GM23338 (cell line): ENCODE data around the gene PSD4. TPM values are rescaled to one million over a fixed set of nuclear protein-coding genes. Genes with fewer than 3 reads are reported as not detected.

Experiments
- ATAC-seq: fragments of 200-7000 bp; cut with Tn5 transposase; 3 replicates; pipeline ENCODE4 v1.9.1; 2020
- DNase-seq: peaks from one replicate; pipeline ENCODE4 v3.0.0-alpha.2; 2015; ENCODE audit warnings: low spot score
- H2AFZ ChIP-seq: fragments of 200-600 bp; sonication (generic); 2 replicates; pipeline ENCODE4 v1.8.0; 2016; ENCODE audit warnings: antibody characterized with exemption, mild to moderate bottlenecking, moderate library complexity
- H3F3A ChIP-seq: fragments of 200-600 bp; sonication (generic); replicated peaks from 2 replicates; pipeline ENCODE4 v1.8.0; 2017; ENCODE audit warnings: antibody characterized with exemption, mixed run types, low read depth
- H3K27ac ChIP-seq: fragments of 200-600 bp; sonication (generic); 2 replicates; pipeline ENCODE4 v1.6.1; 2016; ENCODE audit warnings: low read depth
- H3K27me3 ChIP-seq: fragments of 200-600 bp; sonication (generic); 2 replicates; pipeline ENCODE4 v1.8.0; 2016; ENCODE audit warnings: mild to moderate bottlenecking, mixed run types, moderate library complexity; ENCODE audit not compliant: insufficient read depth
- H3K36me3 ChIP-seq: fragments of 200-600 bp; sonication (generic); 2 replicates; pipeline ENCODE4 v1.8.0; 2016; ENCODE audit warnings: mild to moderate bottlenecking; ENCODE audit not compliant: insufficient read depth
- H3K4me1 ChIP-seq: fragments of 200-600 bp; sonication (generic); 2 replicates; pipeline ENCODE4 v1.8.0; 2016; ENCODE audit warnings: mild to moderate bottlenecking, moderate library complexity; ENCODE audit not compliant: insufficient read depth
- H3K4me2 ChIP-seq: fragments of 200-600 bp; sonication (generic); 2 replicates; pipeline ENCODE4 v1.7.1; 2017; ENCODE audit warnings: mixed run types
- H3K4me3 ChIP-seq: fragments of 200-600 bp; sonication (generic); 2 replicates; pipeline ENCODE4 v1.6.1; 2016; ENCODE audit warnings: mixed run types
- H3K79me2 ChIP-seq: fragments of 200-600 bp; sonication (generic); replicated peaks from 2 replicates; pipeline ENCODE4 v1.8.0; 2017; ENCODE audit warnings: mild to moderate bottlenecking; ENCODE audit not compliant: insufficient read depth
- H3K9me2 ChIP-seq: fragments of 200-600 bp; sonication (generic); 2 replicates; pipeline ENCODE4 v1.8.0; 2017; ENCODE audit not compliant: insufficient read depth
- H4K20me1 ChIP-seq: fragments of 200-600 bp; sonication (generic); replicated peaks from 2 replicates; pipeline ENCODE4 v1.8.0; 2017; ENCODE audit warnings: mild to moderate bottlenecking; ENCODE audit not compliant: insufficient read depth
- H3K27ac Mint-ChIP-seq: 2 replicates; pipeline ENCODE4 v1.8.0; 2020; ENCODE audit warnings: inconsistent platforms, mild to moderate bottlenecking, moderate library complexity, mixed read lengths
- H3K27me3 Mint-ChIP-seq: 3 replicates; pipeline ENCODE4 v1.8.0; 2022; ENCODE audit warnings: low read depth, mild to moderate bottlenecking, moderate library complexity, mixed read lengths, inconsistent platforms; ENCODE audit not compliant: insufficient read depth, poor library complexity
- H3K36me3 Mint-ChIP-seq: 3 replicates; pipeline ENCODE4 v1.8.0; 2021; ENCODE audit warnings: low read depth, mild to moderate bottlenecking, inconsistent platforms, moderate library complexity, mixed read lengths
- H3K4me1 Mint-ChIP-seq: 3 replicates; pipeline ENCODE4 v1.8.0; 2020; ENCODE audit warnings: mild to moderate bottlenecking, inconsistent platforms, mixed read lengths
- H3K4me3 Mint-ChIP-seq: 3 replicates; pipeline ENCODE4 v1.8.0; 2021; ENCODE audit warnings: moderate library complexity, mild to moderate bottlenecking, inconsistent platforms, mixed read lengths
- H3K9me3 Mint-ChIP-seq: 3 replicates; pipeline ENCODE4 v1.8.0; 2020; ENCODE audit warnings: moderate library complexity, mild to moderate bottlenecking, inconsistent platforms, mixed read lengths
- EZH2phosphoT487 ChIP-seq: fragments of 200-600 bp; sonication (generic); IDR thresholded peaks from one replicate; pipeline ENCODE4 v1.8.1; 2018; ENCODE audit warnings: antibody characterized with exemption; ENCODE audit not compliant: unreplicated experiment
- POLR2AphosphoS5 ChIP-seq: IDR thresholded peaks from 2 replicates; pipeline ENCODE4 v1.6.1; 2016; ENCODE audit warnings: antibody characterized with exemption, low read depth
- STAT1 ChIP-seq: IDR thresholded peaks from one replicate; pipeline ENCODE4 v1.6.1; 2016; ENCODE audit warnings: antibody characterized with exemption; ENCODE audit not compliant: unreplicated experiment
- ZNF331 ChIP-seq: fragments of 250-450 bp; sonication (Bioruptor Pico); IDR thresholded peaks from 2 replicates; pipeline ENCODE4 v1.5.0; 2020; ENCODE audit warnings: low read depth, mild to moderate bottlenecking, moderate library complexity
- ZNF462 ChIP-seq: fragments of 250-450 bp; sonication (Bioruptor Pico); IDR thresholded peaks from 2 replicates; pipeline ENCODE4 v1.5.0; 2020; ENCODE audit warnings: mild to moderate bottlenecking, moderate library complexity
- polyA plus RNA-seq: library from polyadenylated mRNA; unstranded; fragments of >200 nt; fragmentation: Nextera tagmentation; extraction: Ambion mirVana; gene quantifications from 2 replicates; pipeline ENCODE4 v1.2.1, GENCODE V29; 2016
- total RNA-seq: library from RNA; depleted of rRNA; stranded (reverse); fragments of >200 nt; shearing (Covaris generic); gene quantifications from 2 replicates; pipeline ENCODE4 v1.2.3, GENCODE V29; 2014

The PSD4 gene
- total and polyA plus RNA-seq, 2 experiments from 2014 or later = 0.06 to 0.66 TPM

GRCh38 chr2:113216321-113216720, 42.5 kb downstream of the PSD4 start:
- no peak overlapping the region for H3K4me3 ChIP-seq

More at GRCh38 chr2:113216321-113216720, 42.5 kb downstream of the PSD4 start:
- no peak overlapping the region for H2AFZ ChIP-seq
- H3K79me2 ChIP-seq = no peaks in the 10 kb centered on the region
- DNase-seq (no peak), ATAC-seq (no peak)
- H3K36me3 Mint-ChIP-seq = no peaks in the 10 kb centered on the region; the same call in 2 of the 3 replicates
- peaks cover 34% of the 10 kb centered on the region for H3K4me1 Mint-ChIP-seq
- no peak for TF ChIP-seq EZH2phosphoT487
- TF ChIP-seq ZNF331 (CRISPR knock-in tag) = no peak
- TF ChIP-seq ZNF462 (CRISPR knock-in tag) = no peak
- no peak for TF ChIP-seq STAT1
- TF ChIP-seq POLR2AphosphoS5 = no peak
- no peaks in the 10 kb centered on the region for H3K27me3 ChIP-seq
- no peak overlapping the region for H3K27ac ChIP-seq
- H3K9me2 ChIP-seq = no peaks in the 10 kb centered on the region
- H3K27me3 Mint-ChIP-seq = peaks cover 14% of the 10 kb centered on the region
- H3K9me3 Mint-ChIP-seq = no peaks in the 10 kb centered on the region; the same call in 2 of the 3 replicates
- no peaks in the 10 kb centered on the region for H3F3A ChIP-seq
- no peak overlapping the region for H3K27ac Mint-ChIP-seq
- no peaks in the 10 kb centered on the region for H4K20me1 ChIP-seq
- H3K36me3 ChIP-seq = no peaks in the 10 kb centered on the region
- no peak overlapping the region for H3K4me3 Mint-ChIP-seq
- peaks cover 9% of the 10 kb centered on the region; the same call in 1 of the 2 replicates for H3K4me1 ChIP-seq
- H3K4me2 ChIP-seq = no peak overlapping the region
